NCI-H2196 treated with DMSO at 0.1 percent for 48 hours (cell line): ENCODE results near the gene TRIO.
A peak's percentile ranks its signal among the peaks of the same experiment; 100 is the strongest.
"Not testable (repeated sequence)": the region's sequence is repeated elsewhere in the genome, so short reads cannot be mapped to it uniquely, and the experiment has no call there.

ENCODE experiments used
- DNase-seq: peaks from one replicate; lab custom pipeline; 2025; ENCODE audit not compliant: unreplicated experiment; lab: John Stamatoyannopoulos, UW

TRIO gene

GRCh38 chr5:14142827-14143545 is at the start of gene TRIO:
TSS of gene TRIO (plus strand) at chr5:14143342. CDS start at chr5:14143726, 384 bp downstream.
- DNase-seq: peak; percentile 72

GRCh38 chr5:14097380-14097779 is 45.8 kb upstream of the TRIO start:
- not testable (repeated sequence) for DNase-seq

- DNase-seq: no peak
Measured at GRCh38 chr5:14097998-14098471, 45.1 kb upstream of the TRIO start.

- DNase-seq: no peak
Measured at GRCh38 chr5:14100281-14100680, 42.9 kb upstream of the TRIO start.

GRCh38 chr5:14101922-14102321 is 41.2 kb upstream of the TRIO start:
- no peak for DNase-seq

GRCh38 chr5:14102666-14103065 is 40.5 kb upstream of the TRIO start:
- no peak for DNase-seq

GRCh38 chr5:14105718-14106410 is 37.3 kb upstream of the TRIO start:
- DNase-seq: peak; percentile 7

- no peak for DNase-seq
Measured at GRCh38 chr5:14107536-14107935, 35.6 kb upstream of the TRIO start.

- DNase-seq: no peak
Measured at GRCh38 chr5:14108170-14108996, 34.8 kb upstream of the TRIO start.

- DNase-seq: no peak
Measured at GRCh38 chr5:14109041-14109747, 33.9 kb upstream of the TRIO start.

- DNase-seq: no peak
Measured at GRCh38 chr5:14109771-14110170, 33.4 kb upstream of the TRIO start.

GRCh38 chr5:14110196-14110595 is 32.9 kb upstream of the TRIO start:
- DNase-seq: no peak

GRCh38 chr5:14110680-14111079 is 32.5 kb upstream of the TRIO start:
- no peak for DNase-seq

- no peak for DNase-seq
Measured at GRCh38 chr5:14112998-14113652, 30.0 kb upstream of the TRIO start.

GRCh38 chr5:14114615-14115251 is 28.4 kb upstream of the TRIO start:
- no peak for DNase-seq

- no peak for DNase-seq
Measured at GRCh38 chr5:14115323-14115895, 27.7 kb upstream of the TRIO start.

GRCh38 chr5:14118551-14119320 is 24.4 kb upstream of the TRIO start:
- DNase-seq: no peak

GRCh38 chr5:14120176-14120575 is 23.0 kb upstream of the TRIO start:
- DNase-seq: no peak

- no peak for DNase-seq
Measured at GRCh38 chr5:14121552-14121951, 21.6 kb upstream of the TRIO start.
